Measurements from ENCODE around the gene CEPT1. TPM values are rescaled to one million over a fixed set of nuclear protein-coding genes. Genes with fewer than 3 reads are reported as not detected.

The CEPT1 gene
- total RNA-seq, 1 donor: 59.2 TPM

DNA sequence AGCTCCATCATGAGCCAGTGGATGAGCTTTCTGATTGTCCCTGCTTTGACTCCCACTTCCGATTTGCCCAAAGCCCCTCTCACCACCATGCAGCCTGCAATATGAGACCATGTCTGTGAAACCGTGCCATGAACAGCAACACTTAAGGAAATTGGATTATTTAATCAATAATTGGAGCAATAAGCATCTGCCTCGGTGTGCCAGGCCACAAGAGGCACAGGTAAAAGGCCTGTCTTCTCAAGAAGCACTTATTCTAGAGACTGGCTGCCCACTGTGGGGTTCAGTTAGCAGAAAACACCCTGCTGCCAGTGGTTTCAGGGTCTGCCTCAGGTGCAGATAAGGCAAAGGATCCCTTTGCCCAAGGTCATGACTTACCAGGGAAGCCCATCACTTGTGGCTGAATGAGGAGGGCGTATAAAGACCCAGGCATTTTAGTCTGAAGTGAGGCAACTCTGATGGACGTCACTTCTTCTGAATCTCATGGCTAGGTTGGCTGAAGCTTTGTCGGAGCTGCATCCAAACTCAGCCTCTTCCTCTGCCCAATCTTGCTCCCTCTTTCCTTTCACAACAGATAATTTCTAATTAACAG is 80.4 kb downstream of the CEPT1 start:
- no peak overlapping the region for H3K4me3 ChIP-seq (ENCODE audit: low read depth, low read length)
- TF ChIP-seq, protein P1, sequence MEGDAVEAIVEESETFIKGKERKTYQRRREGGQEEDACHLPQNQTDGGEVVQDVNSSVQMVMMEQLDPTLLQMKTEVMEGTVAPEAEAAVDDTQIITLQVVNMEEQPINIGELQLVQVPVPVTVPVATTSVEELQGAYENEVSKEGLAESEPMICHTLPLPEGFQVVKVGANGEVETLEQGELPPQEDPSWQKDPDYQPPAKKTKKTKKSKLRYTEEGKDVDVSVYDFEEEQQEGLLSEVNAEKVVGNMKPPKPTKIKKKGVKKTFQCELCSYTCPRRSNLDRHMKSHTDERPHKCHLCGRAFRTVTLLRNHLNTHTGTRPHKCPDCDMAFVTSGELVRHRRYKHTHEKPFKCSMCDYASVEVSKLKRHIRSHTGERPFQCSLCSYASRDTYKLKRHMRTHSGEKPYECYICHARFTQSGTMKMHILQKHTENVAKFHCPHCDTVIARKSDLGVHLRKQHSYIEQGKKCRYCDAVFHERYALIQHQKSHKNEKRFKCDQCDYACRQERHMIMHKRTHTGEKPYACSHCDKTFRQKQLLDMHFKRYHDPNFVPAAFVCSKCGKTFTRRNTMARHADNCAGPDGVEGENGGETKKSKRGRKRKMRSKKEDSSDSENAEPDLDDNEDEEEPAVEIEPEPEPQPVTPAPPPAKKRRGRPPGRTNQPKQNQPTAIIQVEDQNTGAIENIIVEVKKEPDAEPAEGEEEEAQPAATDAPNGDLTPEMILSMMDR (IDR thresholded peaks at IDR 0.05; ENCODE audit: insufficient read depth, low read depth, low read length): no peak
- DNase-seq (ENCODE audit: low read depth): no peak

- H3K4me3 ChIP-seq (ENCODE audit: low read depth, low read length): no peak overlapping the region
- TF ChIP-seq, protein P1 (IDR thresholded peaks at IDR 0.05; ENCODE audit: insufficient read depth, low read depth, low read length): no peak
- no peak for DNase-seq (ENCODE audit: low read depth)
Observed at GRCh38 chr1:111221276-111221632, 81.2 kb downstream of the CEPT1 start.

- no peak overlapping the region for H3K4me3 ChIP-seq (ENCODE audit: low read depth, low read length)
- TF ChIP-seq, protein P1 (IDR thresholded peaks at IDR 0.05; ENCODE audit: insufficient read depth, low read depth, low read length): no peak
- peak; percentile 6 for DNase-seq (ENCODE audit: low read depth)
Observed at GRCh38 chr1:111221633-111222291, 81.7 kb downstream of the CEPT1 start.

DNA sequence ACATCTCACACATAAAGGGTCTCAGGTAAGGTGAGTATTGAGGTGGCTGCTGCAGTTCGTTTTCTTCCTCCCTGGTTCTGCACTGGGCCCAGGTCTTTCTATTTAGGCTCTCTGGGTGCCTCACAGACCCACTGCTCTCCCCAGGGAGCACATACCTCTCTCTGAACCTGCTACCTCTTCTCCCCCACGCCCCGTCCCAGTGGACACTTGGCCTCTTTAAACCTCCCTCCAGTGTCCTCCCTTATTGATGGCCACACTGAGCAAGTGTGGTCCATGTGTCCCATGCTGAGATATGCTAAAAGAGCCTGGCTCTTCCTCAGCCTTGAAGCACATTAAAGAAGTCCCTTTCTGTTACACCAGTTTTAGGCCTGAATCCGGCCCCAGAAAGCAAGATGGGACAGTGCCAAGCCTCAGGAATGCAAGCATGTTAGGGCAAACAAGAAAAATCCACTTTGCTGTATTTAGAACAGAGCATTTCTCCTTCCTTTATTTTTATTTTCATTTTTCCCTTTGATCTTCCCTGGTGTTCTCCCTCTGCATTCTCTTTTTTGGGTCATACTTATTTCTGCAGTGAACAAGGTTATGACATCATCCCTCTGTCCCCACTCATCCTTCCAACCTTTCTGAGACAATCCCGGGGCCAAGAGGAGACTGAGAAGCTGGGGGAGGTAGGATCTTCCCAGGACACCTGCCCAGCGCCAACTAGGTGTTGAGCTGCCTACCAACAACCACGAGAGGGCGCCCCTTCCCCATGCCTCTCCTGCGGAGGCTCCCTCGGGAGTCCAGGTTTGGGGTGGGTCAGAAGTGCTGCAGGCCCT is 82.5 kb downstream of the CEPT1 start:
- no peak overlapping the region for H3K4me3 ChIP-seq (ENCODE audit: low read depth, low read length)
- peak; percentile 53 for DNase-seq (ENCODE audit: low read depth)
- TF ChIP-seq, protein P1 (IDR thresholded peaks at IDR 0.05; ENCODE audit: insufficient read depth, low read depth, low read length): peak; percentile 96

GRCh38 chr1:111223126-111223685 is 83.2 kb downstream of the CEPT1 start:
- no peak overlapping the region for H3K4me3 ChIP-seq (ENCODE audit: low read depth, low read length)
- TF ChIP-seq, protein P1 (IDR thresholded peaks at IDR 0.05; ENCODE audit: insufficient read depth, low read depth, low read length): no peak
- DNase-seq (ENCODE audit: low read depth): no peak

GRCh38 chr1:111225091-111225490 is 85.1 kb downstream of the CEPT1 start:
- no peak for DNase-seq (ENCODE audit: low read depth)
- no peak overlapping the region for H3K4me3 ChIP-seq (ENCODE audit: low read depth, low read length)
- TF ChIP-seq, protein P1 (IDR thresholded peaks at IDR 0.05; ENCODE audit: insufficient read depth, low read depth, low read length): no peak
